HepG2 (cell line): Measurements from ENCODE around the gene RIPPLY1. TPM values are rescaled to one million over a fixed set of nuclear protein-coding genes. Genes with fewer than 3 reads are reported as not detected.

Experiments used
- DR1 ChIP-seq: sonication (generic); formaldehyde crosslinking; IDR thresholded peaks from 2 replicates; pipeline ENCODE4 v1.8.0; 2021; ENCODE audit warnings: mild to moderate bottlenecking, missing genetic modification reagents, inconsistent platforms
- EEA1 ChIP-seq: sonication (generic); formaldehyde crosslinking; IDR thresholded peaks from 2 replicates; pipeline ENCODE4 v1.5.1; 2020; ENCODE audit warnings: mild to moderate bottlenecking, missing genetic modification reagents, borderline replicate concordance
- FOXK1 ChIP-seq: sonication (generic); formaldehyde crosslinking; IDR thresholded peaks from 2 replicates; pipeline ENCODE4 v1.4.0; 2020; ENCODE audit warnings: low read depth, missing genetic modification reagents, borderline replicate concordance
- GABPA ChIP-seq, 2 experiments: IDR thresholded peaks; 2 replicates each; pipeline ENCODE4 v1.6.1; 2011 to 2016; ENCODE audit warnings: low read depth in 2 of 2, low read length in 1 of 2, missing biosample characterization in 1 of 2, missing genetic modification characterization in 1 of 2
- MTERF4 ChIP-seq: sonication (generic); formaldehyde crosslinking; IDR thresholded peaks from 2 replicates; pipeline ENCODE4 v1.8.0; 2023; ENCODE audit warnings: mild to moderate bottlenecking, missing genetic modification reagents
- NCOA1 ChIP-seq: sonication (generic); formaldehyde crosslinking; IDR thresholded peaks from 2 replicates; pipeline ENCODE4 v1.9.0; 2021; ENCODE audit warnings: missing genetic modification reagents
- NFIC ChIP-seq: IDR thresholded peaks from 2 replicates; pipeline ENCODE4 v1.6.1; 2012; ENCODE audit warnings: mild to moderate bottlenecking, low read length, inconsistent platforms
- NFKBIZ ChIP-seq: IDR thresholded peaks from 2 replicates; pipeline ENCODE4 v1.6.1; 2018; ENCODE audit warnings: missing genetic modification reagents, missing compliant biosample characterization
- PPARG ChIP-seq: conservative IDR thresholded peaks from 2 replicates; pipeline ENCODE4 v1.6.1; 2016; ENCODE audit warnings: missing biosample characterization, missing genetic modification reagents
- PRDM15 ChIP-seq: sonication (generic); formaldehyde crosslinking; IDR thresholded peaks from 2 replicates; pipeline ENCODE4 v1.4.0; 2020; ENCODE audit warnings: missing genetic modification reagents
- SAFB2 ChIP-seq: sonication (generic); formaldehyde crosslinking; IDR thresholded peaks from 2 replicates; pipeline ENCODE4 v1.5.1; 2020; ENCODE audit warnings: missing genetic modification reagents, low read depth, mild to moderate bottlenecking, borderline replicate concordance
- SOX13 ChIP-seq, 3 experiments: fragments of 450-650 bp in 1 of 3; sonication (generic) in 1 of 3; formaldehyde crosslinking in 1 of 3; IDR thresholded peaks in 2 of 3; conservative IDR thresholded peaks in 1 of 3; 2 replicates each; pipeline versions ENCODE4 v1.5.0 to v1.6.1; 2016 to 2020; ENCODE audit warnings: antibody characterized with exemption in 1 of 3, mild to moderate bottlenecking in 1 of 3, missing compliant biosample characterization in 1 of 3, missing genetic modification reagents in 1 of 3, moderate library complexity in 1 of 3
- SOX5 ChIP-seq: IDR thresholded peaks from 2 replicates; pipeline ENCODE4 v1.6.1; 2016; ENCODE audit warnings: borderline replicate concordance
- ZBTB8A ChIP-seq: sonication (generic); formaldehyde crosslinking; IDR thresholded peaks from 2 replicates; pipeline ENCODE4 v1.4.0; 2020; ENCODE audit warnings: mild to moderate bottlenecking, low read depth, missing genetic modification reagents, borderline replicate concordance
- ZFP62 ChIP-seq: sonication (generic); formaldehyde crosslinking; IDR thresholded peaks from 2 replicates; pipeline ENCODE4 v1.4.0; 2020; ENCODE audit warnings: missing genetic modification reagents
- ZKSCAN1 ChIP-seq: fragments of 150-350 bp; IDR thresholded peaks from 2 replicates; pipeline ENCODE4 v1.6.1; 2014; ENCODE audit warnings: low read length
- ZNF274 ChIP-seq: sonication (generic); formaldehyde crosslinking; IDR thresholded peaks from 2 replicates; pipeline ENCODE4 v1.5.1; 2020; ENCODE audit warnings: mild to moderate bottlenecking, missing genetic modification reagents
- ZNF34 ChIP-seq: sonication (generic); formaldehyde crosslinking; IDR thresholded peaks from 2 replicates; pipeline ENCODE4 v1.4.0; 2020; ENCODE audit warnings: mild to moderate bottlenecking, missing genetic modification reagents, borderline replicate concordance
- ZNF512 ChIP-seq: sonication (generic); formaldehyde crosslinking; IDR thresholded peaks from 2 replicates; pipeline ENCODE4 v1.4.0; 2020; ENCODE audit warnings: mild to moderate bottlenecking, missing genetic modification reagents
- ZNF615 ChIP-seq: sonication (generic); formaldehyde crosslinking; IDR thresholded peaks from 2 replicates; pipeline ENCODE4 v1.5.0; 2020; ENCODE audit warnings: mild to moderate bottlenecking, missing genetic modification reagents, borderline replicate concordance
- ZNF747 ChIP-seq: sonication (generic); formaldehyde crosslinking; IDR thresholded peaks from 2 replicates; pipeline ENCODE4 v1.8.1; 2023; ENCODE audit warnings: missing genetic modification reagents, mild to moderate bottlenecking, borderline replicate concordance
- polyA plus RNA-seq, 8 experiments: library from polyadenylated mRNA; depleted of rRNA in 3 of 8; stranded (reverse) in 7 of 8; unstranded in 1 of 8; fragments of >200 nt; fragmentation: Illumina TruSeq in 4 of 8; extraction: Trizol in 4 of 8; gene quantifications; 2 replicates each; pipeline versions ENCODE4 v1.2.1 to v1.2.3, GENCODE V29; 2011 to 2016; ENCODE audit warnings: low read depth in 4 of 8, missing spikeins in 1 of 8, mixed read lengths in 1 of 8; ENCODE audit not compliant: insufficient read depth in 1 of 8
- total RNA-seq, 5 experiments: library from RNA; depleted of rRNA; stranded (reverse); fragments of >200 nt; fragmentation: Illumina TruSeq; extraction: Trizol; gene quantifications; 2 replicates each; pipeline ENCODE4 v1.2.3, GENCODE V29; 2016; ENCODE audit warnings: low read depth in 1 of 5
- TF ChIP-seq, protein P1 (sequence below): sonication (generic); formaldehyde crosslinking; IDR thresholded peaks from 2 replicates; pipeline ENCODE4 v1.4.0; 2020; ENCODE audit warnings: missing genetic modification reagents
- TF ChIP-seq, protein P2 (sequence below): sonication (generic); formaldehyde crosslinking; conservative IDR thresholded peaks from 2 replicates; pipeline ENCODE4 v1.8.0; 2022; ENCODE audit warnings: low read depth, missing genetic modification reagents

RIPPLY1 gene
- total and polyA plus RNA-seq, 2 of the 13 experiments (the other 11 are each of a cell fraction or from before 2014, with no cell fraction given), result 0.41 to 0.49 TPM

DNA sequence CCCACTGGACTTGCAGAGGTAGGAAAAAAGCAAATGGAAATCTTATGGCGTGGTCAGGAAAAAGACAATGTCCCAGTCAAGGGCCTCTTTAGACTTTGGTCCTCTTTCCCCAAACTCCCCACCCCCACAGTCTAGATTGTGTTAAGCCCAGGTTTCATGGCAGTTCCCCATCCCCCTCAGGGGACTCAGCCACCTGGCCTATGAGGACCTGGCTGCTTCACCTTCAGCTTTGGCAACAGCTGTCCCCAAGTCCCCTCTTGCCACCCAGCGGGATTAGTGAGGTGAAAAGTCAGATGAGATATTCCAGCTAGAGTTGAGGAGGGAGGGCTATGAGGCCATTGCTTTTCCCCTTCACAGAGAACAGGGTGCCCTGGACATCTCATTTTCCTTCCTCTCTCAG is 457 bp downstream of the RIPPLY1 start (continued):
- TF ChIP-seq PRDM15, result no peak
- TF ChIP-seq ZNF34, result no peak
- no peak for TF ChIP-seq MTERF4 (CRISPR knock-in tag)
- no peak for TF ChIP-seq ZNF512 (CRISPR knock-in tag)
- TF ChIP-seq GABPA (IDR thresholded peaks at IDR 0.05; ENCODE audit: low read depth, low read length), result no peak
- TF ChIP-seq GABPA (CRISPR knock-in tag; IDR thresholded peaks at IDR 0.05; ENCODE audit: low read depth), result no peak
- TF ChIP-seq NCOA1 (CRISPR knock-in tag), result no peak
- no peak for TF ChIP-seq SOX5 (CRISPR knock-in tag)
- TF ChIP-seq SOX13 (IDR thresholded peaks at IDR 0.05), result no peak
- no peak; a peak in 1 of 4 replicates for TF ChIP-seq SOX13 (CRISPR knock-in tag; conservative IDR thresholded peaks at IDR 0.05 in 1 of 2, IDR thresholded peaks at IDR 0.05 in 1 of 2)
- TF ChIP-seq, protein P1, sequence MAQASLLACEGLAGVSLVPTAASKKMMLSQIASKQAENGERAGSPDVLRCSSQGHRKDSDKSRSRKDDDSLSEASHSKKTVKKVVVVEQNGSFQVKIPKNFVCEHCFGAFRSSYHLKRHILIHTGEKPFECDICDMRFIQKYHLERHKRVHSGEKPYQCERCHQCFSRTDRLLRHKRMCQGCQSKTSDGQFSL (CRISPR knock-in tag), result no peak
- no peak for TF ChIP-seq ZKSCAN1
- TF ChIP-seq ZNF747 (CRISPR knock-in tag), result no peak
- TF ChIP-seq PPARG (CRISPR knock-in tag), result no peak
- no peak for TF ChIP-seq NFIC
- TF ChIP-seq SAFB2, result no peak
- no peak for TF ChIP-seq ZBTB8A (CRISPR knock-in tag)
- no peak for TF ChIP-seq DR1 (CRISPR knock-in tag)
- TF ChIP-seq EEA1, result no peak
- TF ChIP-seq, protein P2, sequence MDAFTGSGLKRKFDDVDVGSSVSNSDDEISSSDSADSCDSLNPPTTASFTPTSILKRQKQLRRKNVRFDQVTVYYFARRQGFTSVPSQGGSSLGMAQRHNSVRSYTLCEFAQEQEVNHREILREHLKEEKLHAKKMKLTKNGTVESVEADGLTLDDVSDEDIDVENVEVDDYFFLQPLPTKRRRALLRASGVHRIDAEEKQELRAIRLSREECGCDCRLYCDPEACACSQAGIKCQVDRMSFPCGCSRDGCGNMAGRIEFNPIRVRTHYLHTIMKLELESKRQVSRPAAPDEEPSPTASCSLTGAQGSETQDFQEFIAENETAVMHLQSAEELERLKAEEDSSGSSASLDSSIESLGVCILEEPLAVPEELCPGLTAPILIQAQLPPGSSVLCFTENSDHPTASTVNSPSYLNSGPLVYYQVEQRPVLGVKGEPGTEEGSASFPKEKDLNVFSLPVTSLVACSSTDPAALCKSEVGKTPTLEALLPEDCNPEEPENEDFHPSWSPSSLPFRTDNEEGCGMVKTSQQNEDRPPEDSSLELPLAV (CRISPR knock-in tag), result no peak
- TF ChIP-seq ZFP62 (CRISPR knock-in tag), result no peak
- no peak for TF ChIP-seq FOXK1 (CRISPR knock-in tag)
- no peak for TF ChIP-seq ZNF615 (CRISPR knock-in tag)
- no peak for TF ChIP-seq ZNF274 (CRISPR knock-in tag)
- no peak for TF ChIP-seq NFKBIZ
